ENCODE data around the gene CLIP4.

Gene CLIP4

DNA sequence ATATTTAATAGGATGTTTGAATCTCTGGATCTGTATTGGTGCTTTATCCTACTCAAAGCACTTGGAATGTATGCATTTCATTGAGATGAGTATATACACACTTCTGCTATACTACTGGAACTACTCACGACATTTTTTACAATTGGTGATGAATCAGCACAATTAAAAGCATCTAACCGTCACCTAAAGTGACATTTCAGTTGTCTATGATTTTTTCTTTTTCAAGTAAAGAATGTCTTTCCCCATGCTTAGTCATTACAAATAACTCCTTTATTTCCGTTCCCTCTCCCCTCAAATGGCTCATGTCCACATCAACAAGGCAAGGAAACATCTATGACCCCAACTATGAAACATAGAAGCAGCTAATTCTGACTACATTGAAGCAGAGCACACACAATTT lies 77.3 kb downstream of the CLIP4 start:
- DNase-seq = no peak

- no peak for DNase-seq
Measured at GRCh38 chr2:29193111-29193510, 77.9 kb downstream of the CLIP4 start.

- DNase-seq = no peak
Measured at GRCh38 chr2:29193681-29194080, 78.5 kb downstream of the CLIP4 start.

- DNase-seq = no peak
Measured at GRCh38 chr2:29195796-29196195, 80.6 kb downstream of the CLIP4 start.

DNA sequence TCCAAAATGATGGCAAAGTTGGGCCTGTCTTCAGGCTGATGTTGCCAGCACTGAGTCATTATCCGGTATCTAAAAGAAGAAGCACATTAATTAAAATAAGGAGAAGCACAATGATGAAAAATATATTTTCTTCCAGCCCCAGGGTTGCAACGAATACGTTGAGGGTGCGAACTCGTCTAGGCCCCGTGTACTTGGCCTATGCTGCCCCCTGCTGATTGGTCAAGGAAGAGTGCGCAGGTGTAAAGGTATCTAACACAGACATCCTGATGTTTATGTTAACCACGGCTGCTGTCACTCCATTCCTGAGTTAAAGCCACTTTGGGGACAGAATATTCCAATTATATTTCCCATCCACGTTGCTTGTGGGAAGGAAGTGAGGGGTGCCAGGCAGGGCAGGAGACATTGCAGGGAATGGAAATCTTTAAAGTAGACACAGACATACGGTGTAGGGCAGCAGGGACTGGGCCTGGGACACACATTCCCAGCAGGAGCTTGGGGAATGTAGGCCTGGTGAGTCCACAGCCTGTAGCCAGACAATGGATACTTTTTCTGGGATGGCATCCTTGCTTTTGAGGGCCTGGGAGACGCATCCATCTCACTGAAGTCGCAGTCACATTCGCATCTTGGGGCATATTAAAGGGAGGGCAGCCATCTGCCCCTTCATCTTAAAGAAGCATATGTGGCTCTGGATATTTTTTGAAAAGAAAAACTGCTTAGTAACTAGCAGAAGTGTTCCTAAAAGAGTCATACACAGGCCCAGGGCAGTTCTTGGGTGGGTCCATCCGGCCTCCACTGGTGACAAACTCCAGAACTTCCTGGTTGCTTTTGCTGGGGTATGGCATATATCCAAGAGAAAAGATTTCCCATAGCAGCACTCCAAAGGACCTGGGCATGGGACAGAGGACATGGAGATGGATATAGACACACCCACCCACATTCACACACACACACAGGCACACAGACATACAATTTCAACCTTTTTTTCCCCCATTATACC lies 81.9 kb downstream of the CLIP4 start:
- DNase-seq = peak; percentile 82

DNA sequence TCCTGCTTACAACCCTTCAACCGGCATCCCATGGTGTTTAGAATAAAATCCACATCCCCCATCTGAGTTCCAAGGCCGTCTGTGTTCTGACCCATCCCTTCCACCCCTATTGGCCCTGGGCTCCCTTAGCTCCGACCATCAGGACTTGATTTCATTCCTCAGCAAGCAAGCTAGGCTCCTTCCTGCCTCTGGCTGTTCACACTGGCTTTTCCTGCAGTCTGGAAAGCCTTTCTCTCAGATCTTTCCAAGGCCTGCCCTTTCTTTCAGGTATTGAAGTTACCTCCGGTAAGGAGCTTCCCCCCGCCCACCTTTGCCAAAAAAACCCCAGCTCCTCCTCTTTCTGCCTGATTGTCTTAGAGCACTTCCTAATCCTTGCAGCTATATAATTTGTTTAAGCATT lies 86.8 kb downstream of the CLIP4 start:
- DNase-seq = no peak

GRCh38 chr2:29202819-29203495 lies 87.7 kb downstream of the CLIP4 start:
- DNase-seq = no peak

GRCh38 chr2:29206941-29207340 lies 91.7 kb downstream of the CLIP4 start:
- no peak for DNase-seq

GRCh38 chr2:29207352-29208148 lies 92.3 kb downstream of the CLIP4 start:
- DNase-seq = no peak

DNA sequence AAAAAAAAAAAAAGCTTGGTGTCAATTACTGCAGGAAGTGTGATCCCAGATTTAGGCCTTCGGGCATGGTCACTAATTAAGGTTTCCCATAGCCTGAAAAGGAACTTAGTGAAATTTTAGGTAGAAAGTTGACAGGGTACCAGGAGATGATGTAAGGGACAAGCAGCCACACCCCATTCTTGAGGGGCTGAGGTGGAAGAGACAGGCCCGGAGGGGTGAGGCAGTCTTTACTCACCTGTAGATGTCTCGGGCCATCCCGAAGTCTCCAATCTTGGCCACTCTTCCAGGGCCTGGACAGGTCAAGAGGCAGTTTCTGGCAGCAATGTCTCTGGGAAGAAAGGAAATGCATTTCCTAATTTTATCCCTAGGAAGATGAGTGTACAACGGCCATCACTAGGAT lies 94.3 kb downstream of the CLIP4 start:
- DNase-seq = no peak

GRCh38 chr2:29212009-29212408 lies 96.8 kb downstream of the CLIP4 start:
- DNase-seq = no peak

- DNase-seq = no peak
Measured at GRCh38 chr2:29213888-29214291, 98.7 kb downstream of the CLIP4 start.

- no peak for DNase-seq
Measured at GRCh38 chr2:29215073-29215472, 99.9 kb downstream of the CLIP4 start.

- no peak for DNase-seq
Measured at GRCh38 chr2:29215739-29216608, 100.8 kb downstream of the CLIP4 start.

DNA sequence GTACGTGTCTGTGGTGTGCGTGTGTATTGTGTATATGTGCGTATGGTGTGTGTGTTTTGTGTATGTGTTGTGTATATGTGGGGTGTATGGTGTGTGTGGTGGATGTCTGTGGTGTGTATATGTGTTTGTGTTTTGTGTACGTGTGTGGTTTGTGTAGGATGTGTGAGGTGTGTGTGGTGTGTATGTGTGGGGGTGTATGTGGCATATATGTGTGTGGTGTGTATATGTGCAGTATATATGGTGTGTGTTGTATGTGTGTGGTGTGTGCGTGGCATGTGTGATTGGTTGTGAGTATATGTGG lies 101.3 kb downstream of the CLIP4 start:
- DNase-seq = no peak

DNA sequence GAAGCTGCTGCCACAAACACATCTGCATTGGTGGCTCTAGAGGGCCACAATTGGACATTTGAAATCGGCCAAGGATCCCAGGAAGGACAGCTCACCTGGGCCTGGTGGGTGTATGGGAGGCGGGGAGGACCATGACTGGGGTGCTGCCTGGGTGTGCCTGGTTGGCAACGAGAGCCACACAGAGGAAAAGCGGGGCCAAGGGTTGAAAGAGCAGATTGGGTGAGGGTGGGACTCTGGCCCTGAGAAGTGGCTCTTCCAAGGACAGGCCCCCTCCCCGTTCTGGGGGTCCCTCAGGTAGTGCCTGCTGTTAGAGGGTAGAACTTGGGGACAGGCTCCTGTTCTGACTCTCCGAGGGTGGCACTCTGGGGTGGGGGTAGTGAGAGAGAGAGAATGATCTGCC lies 102.9 kb downstream of the CLIP4 start:
- DNase-seq = no peak

DNA sequence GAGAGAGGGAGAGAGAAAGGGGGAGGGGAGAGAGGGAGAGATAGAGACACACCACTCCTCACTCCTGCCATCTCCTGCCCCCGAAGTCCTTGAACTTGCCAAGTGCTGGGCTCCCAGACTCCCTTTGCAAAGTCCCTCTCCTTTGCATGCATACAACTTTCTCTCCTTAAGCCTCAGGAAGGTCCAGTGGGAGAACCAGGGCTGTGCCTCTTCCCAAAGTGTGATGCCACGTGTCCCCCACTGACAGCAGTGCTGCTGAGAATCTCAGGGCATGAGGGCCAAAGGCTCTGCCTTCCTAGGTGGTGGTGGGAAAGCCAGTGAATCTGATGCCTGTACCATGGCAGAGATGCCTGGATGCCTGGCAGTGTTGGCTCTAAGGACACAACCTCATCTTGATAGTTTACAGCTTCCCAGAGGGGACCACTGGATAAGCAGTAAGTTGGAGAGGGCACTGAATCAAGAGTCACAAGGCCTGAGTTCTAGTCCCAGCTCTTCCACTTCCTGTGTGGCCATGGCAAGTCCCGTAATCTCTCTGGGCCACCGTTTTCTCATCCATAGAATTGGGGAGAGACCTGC lies 103.4 kb downstream of the CLIP4 start:
- no peak for DNase-seq

DNA sequence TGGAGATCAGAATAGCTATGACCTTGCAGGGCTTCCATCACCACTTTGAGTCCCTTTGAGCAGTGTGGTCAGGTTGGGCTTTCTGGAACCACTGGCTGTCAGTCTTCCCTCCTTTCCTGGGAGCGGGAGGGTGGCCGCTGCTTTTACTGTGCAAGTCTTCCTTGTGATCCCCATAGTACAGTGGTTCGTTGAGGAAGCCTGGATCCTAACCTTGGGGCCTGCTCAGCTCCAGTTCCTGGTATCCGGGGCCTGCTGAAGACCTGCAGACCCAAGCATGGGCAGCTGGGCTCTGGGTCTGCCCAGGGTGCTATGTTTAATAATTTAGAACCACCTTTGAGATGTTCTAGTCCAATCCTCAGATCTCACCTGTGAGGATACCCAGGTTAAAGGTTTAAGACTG lies 104.2 kb downstream of the CLIP4 start:
- DNase-seq = no peak

- no peak for DNase-seq
Measured at GRCh38 chr2:29220506-29221270, 105.5 kb downstream of the CLIP4 start.

- DNase-seq = no peak
Measured at GRCh38 chr2:29222381-29223179, 107.4 kb downstream of the CLIP4 start.

DNA sequence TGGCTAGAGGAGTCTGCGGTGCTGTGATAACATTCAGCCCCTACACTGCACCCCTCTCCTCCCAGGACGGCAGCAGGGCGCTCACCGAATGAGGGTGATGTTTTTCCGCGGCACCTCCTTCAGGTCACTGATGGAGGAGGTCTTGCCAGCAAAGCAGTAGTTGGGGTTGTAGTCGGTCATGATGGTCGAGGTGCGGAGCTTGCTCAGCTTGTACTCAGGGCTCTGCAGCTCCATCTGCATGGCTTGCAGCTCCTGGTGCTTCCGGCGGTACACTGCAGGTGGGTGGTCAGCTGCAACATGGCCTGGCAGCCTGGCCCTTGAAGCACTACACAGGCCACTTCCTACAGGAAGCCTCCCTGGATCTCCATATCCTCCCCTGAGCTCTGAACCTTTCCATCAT lies 108.0 kb downstream of the CLIP4 start:
- no peak for DNase-seq
